SU-DHL-6 (cell line): ENCODE data around the gene NDUFS1.

Experiments
- H2AFZ ChIP-seq: fragments of 200-600 bp; sonication (generic); 2 replicates; pipeline ENCODE4 v1.6.1; 2014; ENCODE audit warnings: low read depth, mild to moderate bottlenecking, moderate library complexity, mixed read lengths, antibody characterized with exemption, low read length; ENCODE audit not compliant: severe bottlenecking
- H3F3A ChIP-seq: fragments of 200-600 bp; shearing (Covaris generic); 2 replicates; pipeline ENCODE4 v1.6.0; 2016; ENCODE audit warnings: antibody characterized with exemption, mild to moderate bottlenecking; ENCODE audit not compliant: insufficient read depth
- H3K27ac ChIP-seq: fragments of 200-600 bp; sonication (generic); 2 replicates; pipeline ENCODE4 v1.5.1; 2016; ENCODE audit warnings: low read depth, mild to moderate bottlenecking, low read length, moderate library complexity, mixed read lengths
- H3K27me3 ChIP-seq: fragments of 200-600 bp; sonication (generic), shearing (Covaris generic); 2 replicates; pipeline ENCODE4 v1.6.0; 2014; ENCODE audit warnings: mild to moderate bottlenecking, low read length
- H3K36me3 ChIP-seq: fragments of 200-600 bp; sonication (generic); 2 replicates; pipeline ENCODE4 v1.6.1; 2014; ENCODE audit warnings: mild to moderate bottlenecking, low read length, mixed read lengths
- H3K4me2 ChIP-seq: fragments of 300-600, 200-600 bp; shearing (Covaris generic), sonication (generic); 2 replicates; pipeline ENCODE4 v1.6.0; 2014; ENCODE audit warnings: low read length, low read depth, mild to moderate bottlenecking; ENCODE audit not compliant: poor library complexity, severe bottlenecking
- H3K4me3 ChIP-seq: fragments of 200-600 bp; sonication (generic); 2 replicates; pipeline ENCODE4 v1.5.1; 2014; ENCODE audit warnings: antibody characterized with exemption, low read length, mild to moderate bottlenecking, mixed read lengths; ENCODE audit not compliant: insufficient read depth, poor library complexity, severe bottlenecking
- H3K79me2 ChIP-seq: fragments of 200-600 bp; sonication (generic); 2 replicates; pipeline ENCODE4 v1.6.1; 2014; ENCODE audit warnings: mild to moderate bottlenecking, low read length, moderate library complexity; ENCODE audit not compliant: insufficient read depth
- H3K9ac ChIP-seq: fragments of 200-600 bp; sonication (generic); 2 replicates; pipeline ENCODE4 v1.7.0; 2014; ENCODE audit warnings: mild to moderate bottlenecking, low read length
- H3K9me2 ChIP-seq: fragments of 200-600 bp; sonication (generic); replicated peaks from 2 replicates; pipeline ENCODE4 v1.6.1; 2014; ENCODE audit warnings: low read length; ENCODE audit not compliant: insufficient read depth
- H3K9me3 ChIP-seq: fragments of 200-600 bp; sonication (generic); 2 replicates; pipeline ENCODE4 v1.6.1; 2014; ENCODE audit warnings: low read length, mixed read lengths; ENCODE audit not compliant: insufficient read depth
- H4K20me1 ChIP-seq: fragments of 200-600 bp; sonication (generic); 2 replicates; pipeline ENCODE4 v1.6.1; 2014; ENCODE audit warnings: low read depth, mild to moderate bottlenecking, antibody characterized with exemption, low read length, moderate library complexity, mixed read lengths
- EZH2phosphoT487 ChIP-seq: fragments of 200-600 bp; sonication (generic), shearing (Covaris generic); conservative IDR thresholded peaks from 2 replicates; pipeline ENCODE4 v1.6.1; 2018; ENCODE audit warnings: mild to moderate bottlenecking, antibody characterized with exemption, low read length, moderate library complexity, mixed read lengths
- TF ChIP-seq, protein P1 (sequence below): fragments of 200-600 bp; sonication (generic); IDR thresholded peaks from one replicate; pipeline ENCODE4 v1.5.1; 2017; ENCODE audit warnings: antibody characterized with exemption, mild to moderate bottlenecking, low read length, moderate library complexity; ENCODE audit not compliant: insufficient read depth, poor library complexity, severe bottlenecking

Gene NDUFS1

DNA sequence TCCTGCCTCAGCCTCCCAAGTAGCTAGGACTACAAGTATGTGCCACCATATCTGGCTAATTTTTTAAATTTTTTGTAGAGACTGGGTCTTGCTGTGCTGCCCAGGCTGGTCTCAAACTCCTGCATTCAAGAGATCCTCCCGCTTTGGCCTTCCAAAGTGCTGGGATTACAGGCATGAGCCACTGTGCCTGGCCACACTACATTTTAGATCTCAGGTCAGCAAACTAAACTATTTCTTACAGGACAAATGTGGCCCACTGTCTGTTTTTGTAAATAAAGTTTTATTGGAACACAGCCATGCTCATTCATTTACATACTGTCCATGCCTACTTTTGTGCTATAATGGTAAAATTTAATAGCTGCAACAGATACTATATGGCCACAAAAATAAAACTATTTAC, 91.0 kb downstream of the NDUFS1 start:
- Histone ChIP-seq H3K4me2 (no peak overlapping the region), H3K4me3 (no peak overlapping the region), H3K9ac (no peak overlapping the region), H3K9me3 (no peaks in the 10 kb centered on the region), H3K9me2 (no peaks in the 10 kb centered on the region), H3K27me3 (no peaks in the 10 kb centered on the region), H4K20me1 (no peaks in the 10 kb centered on the region), H3K27ac (no peak overlapping the region), H3F3A (peaks cover 6% of the 10 kb centered on the region; the same call in 1 of the 2 replicates), H2AFZ (no peak overlapping the region), H3K36me3 (no peaks in the 10 kb centered on the region), H3K79me2 (peaks cover 83% of the 10 kb centered on the region)
- TF ChIP-seq, protein P1, sequence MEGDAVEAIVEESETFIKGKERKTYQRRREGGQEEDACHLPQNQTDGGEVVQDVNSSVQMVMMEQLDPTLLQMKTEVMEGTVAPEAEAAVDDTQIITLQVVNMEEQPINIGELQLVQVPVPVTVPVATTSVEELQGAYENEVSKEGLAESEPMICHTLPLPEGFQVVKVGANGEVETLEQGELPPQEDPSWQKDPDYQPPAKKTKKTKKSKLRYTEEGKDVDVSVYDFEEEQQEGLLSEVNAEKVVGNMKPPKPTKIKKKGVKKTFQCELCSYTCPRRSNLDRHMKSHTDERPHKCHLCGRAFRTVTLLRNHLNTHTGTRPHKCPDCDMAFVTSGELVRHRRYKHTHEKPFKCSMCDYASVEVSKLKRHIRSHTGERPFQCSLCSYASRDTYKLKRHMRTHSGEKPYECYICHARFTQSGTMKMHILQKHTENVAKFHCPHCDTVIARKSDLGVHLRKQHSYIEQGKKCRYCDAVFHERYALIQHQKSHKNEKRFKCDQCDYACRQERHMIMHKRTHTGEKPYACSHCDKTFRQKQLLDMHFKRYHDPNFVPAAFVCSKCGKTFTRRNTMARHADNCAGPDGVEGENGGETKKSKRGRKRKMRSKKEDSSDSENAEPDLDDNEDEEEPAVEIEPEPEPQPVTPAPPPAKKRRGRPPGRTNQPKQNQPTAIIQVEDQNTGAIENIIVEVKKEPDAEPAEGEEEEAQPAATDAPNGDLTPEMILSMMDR = no peak
- TF ChIP-seq EZH2phosphoT487 = no peak
